ENCODE results near the gene ENO1. TPM values are rescaled to one million over a fixed set of nuclear protein-coding genes. Genes with fewer than 3 reads are reported as not detected.
"Not testable (repeated sequence)": the region's sequence is repeated elsewhere in the genome, so short reads cannot be mapped to it uniquely, and the experiment has no call there.

The ENO1 gene
- total and polyA plus RNA-seq, 4 donors: 270 to 499 (median 380) TPM

DNA sequence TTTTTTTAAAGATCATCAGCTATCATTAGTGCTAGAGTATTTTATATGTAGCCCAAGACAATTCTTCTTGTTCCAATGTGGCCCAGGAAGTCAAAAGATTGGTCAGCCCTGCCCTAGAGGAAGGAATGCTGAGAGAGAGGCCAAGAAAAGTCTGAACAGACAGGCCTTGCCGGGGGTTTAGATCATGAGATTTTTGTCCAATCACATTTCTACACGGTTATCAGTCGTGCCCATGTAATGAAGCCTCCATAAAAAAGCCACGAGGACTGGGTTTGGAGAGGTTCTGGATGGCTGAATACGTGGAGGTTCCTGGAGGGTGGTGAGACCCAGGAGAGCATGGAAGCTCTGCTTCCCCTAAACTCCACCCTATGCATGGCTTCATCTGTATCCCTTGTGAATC is 24.3 kb upstream of the ENO1 start:
- H3K4me3 ChIP-seq (ENCODE audit: low read depth in 1 of 3, low read length in 3 of 3): no peak overlapping the region
- H3K9me3 ChIP-seq (ENCODE audit: control insufficient read depth in 4 of 4, low read length in 3 of 4): no peaks in the 10 kb centered on the region
- WGBS: 90% methylated on average over 5 of the region's 5 CpGs
- no peak overlapping the region for H3K27ac ChIP-seq (ENCODE audit: low read depth in 1 of 2, low read length in 2 of 2)
- H3K9ac ChIP-seq (ENCODE audit: low read depth in 1 of 2, low read length in 2 of 2): no peak overlapping the region
- H3K4me1 ChIP-seq (ENCODE audit: control insufficient read depth in 4 of 4, insufficient read depth in 4 of 4, low read length in 3 of 4): no peaks in the 10 kb centered on the region
- no peak for DNase-seq (ENCODE audit: low spot score)
- no peaks in the 10 kb centered on the region for H3K27me3 ChIP-seq (ENCODE audit: control insufficient read depth in 4 of 4, insufficient read depth in 4 of 4, low read length in 3 of 4)
- H3K36me3 ChIP-seq (ENCODE audit: control insufficient read depth in 4 of 4, insufficient read depth in 3 of 4, low read depth in 1 of 4, low read length in 3 of 4): no peaks in the 10 kb centered on the region
- TF ChIP-seq, protein P1, sequence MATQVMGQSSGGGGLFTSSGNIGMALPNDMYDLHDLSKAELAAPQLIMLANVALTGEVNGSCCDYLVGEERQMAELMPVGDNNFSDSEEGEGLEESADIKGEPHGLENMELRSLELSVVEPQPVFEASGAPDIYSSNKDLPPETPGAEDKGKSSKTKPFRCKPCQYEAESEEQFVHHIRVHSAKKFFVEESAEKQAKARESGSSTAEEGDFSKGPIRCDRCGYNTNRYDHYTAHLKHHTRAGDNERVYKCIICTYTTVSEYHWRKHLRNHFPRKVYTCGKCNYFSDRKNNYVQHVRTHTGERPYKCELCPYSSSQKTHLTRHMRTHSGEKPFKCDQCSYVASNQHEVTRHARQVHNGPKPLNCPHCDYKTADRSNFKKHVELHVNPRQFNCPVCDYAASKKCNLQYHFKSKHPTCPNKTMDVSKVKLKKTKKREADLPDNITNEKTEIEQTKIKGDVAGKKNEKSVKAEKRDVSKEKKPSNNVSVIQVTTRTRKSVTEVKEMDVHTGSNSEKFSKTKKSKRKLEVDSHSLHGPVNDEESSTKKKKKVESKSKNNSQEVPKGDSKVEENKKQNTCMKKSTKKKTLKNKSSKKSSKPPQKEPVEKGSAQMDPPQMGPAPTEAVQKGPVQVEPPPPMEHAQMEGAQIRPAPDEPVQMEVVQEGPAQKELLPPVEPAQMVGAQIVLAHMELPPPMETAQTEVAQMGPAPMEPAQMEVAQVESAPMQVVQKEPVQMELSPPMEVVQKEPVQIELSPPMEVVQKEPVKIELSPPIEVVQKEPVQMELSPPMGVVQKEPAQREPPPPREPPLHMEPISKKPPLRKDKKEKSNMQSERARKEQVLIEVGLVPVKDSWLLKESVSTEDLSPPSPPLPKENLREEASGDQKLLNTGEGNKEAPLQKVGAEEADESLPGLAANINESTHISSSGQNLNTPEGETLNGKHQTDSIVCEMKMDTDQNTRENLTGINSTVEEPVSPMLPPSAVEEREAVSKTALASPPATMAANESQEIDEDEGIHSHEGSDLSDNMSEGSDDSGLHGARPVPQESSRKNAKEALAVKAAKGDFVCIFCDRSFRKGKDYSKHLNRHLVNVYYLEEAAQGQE (IDR thresholded peaks at IDR 0.05): no peak
- TF ChIP-seq RAD21 (IDR thresholded peaks at IDR 0.05) (no peak), EGR1 (IDR thresholded peaks at IDR 0.05; ENCODE audit: low read depth in 2 of 2) (no peak), JUND (IDR thresholded peaks at IDR 0.05) (no peak), GABPA (IDR thresholded peaks at IDR 0.05 in 1 of 2, conservative IDR thresholded peaks at IDR 0.05 in 1 of 2) (no peak), TAF1 (conservative IDR thresholded peaks at IDR 0.05) (no peak), NR2F2 (IDR thresholded peaks at IDR 0.05) (no peak), HNF4G (IDR thresholded peaks at IDR 0.05) (no peak)
- TF ChIP-seq, protein P2, sequence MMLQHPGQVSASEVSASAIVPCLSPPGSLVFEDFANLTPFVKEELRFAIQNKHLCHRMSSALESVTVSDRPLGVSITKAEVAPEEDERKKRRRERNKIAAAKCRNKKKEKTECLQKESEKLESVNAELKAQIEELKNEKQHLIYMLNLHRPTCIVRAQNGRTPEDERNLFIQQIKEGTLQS (IDR thresholded peaks at IDR 0.05): no peak
- TF ChIP-seq, protein P3, sequence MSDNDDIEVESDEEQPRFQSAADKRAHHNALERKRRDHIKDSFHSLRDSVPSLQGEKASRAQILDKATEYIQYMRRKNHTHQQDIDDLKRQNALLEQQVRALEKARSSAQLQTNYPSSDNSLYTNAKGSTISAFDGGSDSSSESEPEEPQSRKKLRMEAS (IDR thresholded peaks at IDR 0.05): no peak

DNA sequence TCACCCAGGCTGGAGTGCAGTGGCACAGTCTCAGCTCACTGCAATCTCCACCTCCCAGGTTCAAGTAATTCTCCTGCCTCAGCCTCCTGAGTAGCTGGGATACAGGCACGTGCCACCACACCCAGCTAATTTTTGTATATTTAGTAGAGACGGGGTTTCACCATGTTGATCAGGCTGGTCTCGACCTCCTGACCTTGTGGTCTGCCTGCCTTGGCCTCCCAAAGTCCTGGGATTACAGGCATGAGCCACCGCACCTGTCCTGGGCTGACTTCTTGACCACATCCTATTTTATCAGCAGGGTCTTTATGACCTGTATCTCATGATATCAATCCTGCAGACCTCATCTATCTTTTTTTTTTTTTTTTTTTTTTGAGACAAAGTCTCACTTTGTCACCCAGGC is 22.2 kb upstream of the ENO1 start:
- H3K4me3 ChIP-seq (ENCODE audit: low read depth in 1 of 3, low read length in 3 of 3); H3K27ac ChIP-seq (ENCODE audit: low read depth in 1 of 2, low read length in 2 of 2); DNase-seq (ENCODE audit: low spot score); H3K36me3 ChIP-seq (ENCODE audit: control insufficient read depth in 4 of 4, insufficient read depth in 3 of 4, low read depth in 1 of 4, low read length in 3 of 4); H3K4me1 ChIP-seq (ENCODE audit: control insufficient read depth in 4 of 4, insufficient read depth in 4 of 4, low read length in 3 of 4); H3K27me3 ChIP-seq (ENCODE audit: control insufficient read depth in 4 of 4, insufficient read depth in 4 of 4, low read length in 3 of 4); H3K9ac ChIP-seq (ENCODE audit: low read depth in 1 of 2, low read length in 2 of 2); H3K9me3 ChIP-seq (ENCODE audit: control insufficient read depth in 4 of 4, low read length in 3 of 4): not testable (repeated sequence)
- WGBS: 89% methylated on average over 4 of the region's 4 CpGs

DNA sequence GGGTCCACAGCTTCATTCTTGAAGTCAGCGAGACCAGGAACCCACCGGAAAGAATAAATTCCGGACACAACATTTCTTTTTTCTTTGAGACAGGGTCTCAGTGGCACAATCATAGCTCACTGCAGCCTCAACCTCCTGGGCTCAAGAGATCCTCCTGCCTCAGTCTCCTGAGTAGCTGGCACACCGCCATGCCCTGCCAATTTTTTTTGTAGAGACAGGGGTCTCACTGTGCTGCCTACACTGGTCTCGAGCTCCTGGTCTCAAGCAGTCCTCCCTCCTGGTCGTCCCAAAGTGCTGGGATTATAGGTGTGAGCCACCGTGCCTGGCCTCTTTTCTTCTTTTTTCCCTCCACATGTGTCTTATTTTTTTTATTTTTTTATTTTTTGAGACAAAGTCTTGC is 20.6 kb upstream of the ENO1 start:
- no peak for DNase-seq (ENCODE audit: low spot score)
- no peak overlapping the region for H3K27ac ChIP-seq (ENCODE audit: low read depth in 1 of 2, low read length in 2 of 2)
- 95% methylated on average over 7 of the region's 7 CpGs for WGBS

DNA sequence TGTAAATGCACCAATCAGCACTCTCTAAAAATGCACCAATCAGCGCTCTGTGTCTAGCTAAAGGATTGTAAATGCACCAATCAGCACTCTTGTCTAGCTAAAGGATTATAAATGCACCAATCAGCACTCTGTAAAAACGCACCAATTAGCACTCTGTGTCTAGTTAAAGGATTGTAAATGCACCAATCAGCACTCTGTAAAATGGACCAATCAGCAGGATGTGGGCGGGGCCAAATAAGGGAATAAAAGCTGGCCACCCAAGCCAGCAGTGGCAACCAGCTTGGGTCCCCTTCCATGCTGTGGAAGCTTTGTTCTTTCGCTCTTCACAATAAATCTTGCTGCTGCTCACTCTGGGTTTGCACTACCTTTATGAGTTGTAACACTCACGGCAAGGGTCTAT is 19.9 kb upstream of the ENO1 start:
- WGBS: 92% methylated on average over 5 of the region's 5 CpGs
- not testable (repeated sequence) for DNase-seq (ENCODE audit: low spot score); H3K27me3 ChIP-seq (ENCODE audit: control insufficient read depth in 4 of 4, insufficient read depth in 4 of 4, low read length in 3 of 4); H3K4me1 ChIP-seq (ENCODE audit: control insufficient read depth in 4 of 4, insufficient read depth in 4 of 4, low read length in 3 of 4); H3K27ac ChIP-seq (ENCODE audit: low read depth in 1 of 2, low read length in 2 of 2); H3K4me3 ChIP-seq (ENCODE audit: low read depth in 1 of 3, low read length in 3 of 3); H3K9ac ChIP-seq (ENCODE audit: low read depth in 1 of 2, low read length in 2 of 2); H3K36me3 ChIP-seq (ENCODE audit: control insufficient read depth in 4 of 4, insufficient read depth in 3 of 4, low read depth in 1 of 4, low read length in 3 of 4); H3K9me3 ChIP-seq (ENCODE audit: control insufficient read depth in 4 of 4, low read length in 3 of 4)

More for the DNA sequence above, 20.6 kb upstream of the ENO1 start:
- Histone ChIP-seq H3K4me3 (ENCODE audit: low read depth in 1 of 3, low read length in 3 of 3) (no peak overlapping the region), H3K9ac (ENCODE audit: low read depth in 1 of 2, low read length in 2 of 2) (no peak overlapping the region), H3K9me3 (ENCODE audit: control insufficient read depth in 4 of 4, low read length in 3 of 4) (no peaks in the 10 kb centered on the region), H3K36me3 (ENCODE audit: control insufficient read depth in 4 of 4, insufficient read depth in 3 of 4, low read depth in 1 of 4, low read length in 3 of 4) (no peaks in the 10 kb centered on the region), H3K4me1 (ENCODE audit: control insufficient read depth in 4 of 4, insufficient read depth in 4 of 4, low read length in 3 of 4) (no peaks in the 10 kb centered on the region), H3K27me3 (ENCODE audit: control insufficient read depth in 4 of 4, insufficient read depth in 4 of 4, low read length in 3 of 4) (no peaks in the 10 kb centered on the region)
- TF ChIP-seq SP1 (IDR thresholded peaks at IDR 0.05): no peak
- TF ChIP-seq FOXA2 (IDR thresholded peaks at IDR 0.05): no peak
- TF ChIP-seq, protein P1 (IDR thresholded peaks at IDR 0.05): no peak
- TF ChIP-seq JUND (IDR thresholded peaks at IDR 0.05): no peak
- no peak for TF ChIP-seq GABPA (IDR thresholded peaks at IDR 0.05 in 1 of 2, conservative IDR thresholded peaks at IDR 0.05 in 1 of 2)

DNA sequence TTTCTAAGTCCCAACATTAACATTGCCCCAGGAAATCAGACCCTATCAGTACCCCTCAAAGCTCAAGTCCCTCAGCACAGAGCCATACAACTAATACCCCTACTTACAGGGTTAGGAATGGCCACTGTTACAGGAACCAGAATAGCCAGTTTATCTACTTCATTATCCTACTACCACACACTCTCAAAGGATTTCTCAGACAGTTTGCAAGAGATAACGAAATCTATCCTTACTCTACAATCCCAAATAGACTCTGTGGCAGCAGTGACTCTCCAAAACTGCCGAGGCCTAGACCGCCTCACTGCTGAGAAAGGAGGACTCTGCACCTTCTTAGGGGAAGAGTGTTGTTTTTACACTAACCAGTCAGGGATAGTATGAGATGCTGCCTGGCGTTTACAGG is 19.0 kb upstream of the ENO1 start:
- not testable (repeated sequence) for H3K9me3 ChIP-seq (ENCODE audit: control insufficient read depth in 4 of 4, low read length in 3 of 4); H3K27me3 ChIP-seq (ENCODE audit: control insufficient read depth in 4 of 4, insufficient read depth in 4 of 4, low read length in 3 of 4); H3K36me3 ChIP-seq (ENCODE audit: control insufficient read depth in 4 of 4, insufficient read depth in 3 of 4, low read depth in 1 of 4, low read length in 3 of 4); H3K9ac ChIP-seq (ENCODE audit: low read depth in 1 of 2, low read length in 2 of 2); DNase-seq (ENCODE audit: low spot score); H3K4me1 ChIP-seq (ENCODE audit: control insufficient read depth in 4 of 4, insufficient read depth in 4 of 4, low read length in 3 of 4); H3K4me3 ChIP-seq (ENCODE audit: low read depth in 1 of 3, low read length in 3 of 3); H3K27ac ChIP-seq (ENCODE audit: low read depth in 1 of 2, low read length in 2 of 2)
- 89% methylated on average over 4 of the region's 4 CpGs for WGBS
